22Rv1 (cell line): ENCODE data around the gene PIP4K2C.

ENCODE experiments used
- H3K27ac ChIP-seq: fragments of 450-650 bp; 2 replicates; pipeline ENCODE4 v1.5.1; 2017
- ZFX ChIP-seq: fragments of 450-650 bp; IDR thresholded peaks from 2 replicates; pipeline ENCODE4 v1.6.1; 2017; ENCODE audit warnings: antibody characterized with exemption, borderline replicate concordance
- TF ChIP-seq, protein P1 (sequence below): fragments of 450-650 bp; IDR thresholded peaks from 2 replicates; pipeline ENCODE4 v1.5.1; 2017; ENCODE audit warnings: mild to moderate bottlenecking

The PIP4K2C gene

GRCh38 chr12:57602544-57602943 lies 11.6 kb downstream of the PIP4K2C start:
- TF ChIP-seq, protein P1, sequence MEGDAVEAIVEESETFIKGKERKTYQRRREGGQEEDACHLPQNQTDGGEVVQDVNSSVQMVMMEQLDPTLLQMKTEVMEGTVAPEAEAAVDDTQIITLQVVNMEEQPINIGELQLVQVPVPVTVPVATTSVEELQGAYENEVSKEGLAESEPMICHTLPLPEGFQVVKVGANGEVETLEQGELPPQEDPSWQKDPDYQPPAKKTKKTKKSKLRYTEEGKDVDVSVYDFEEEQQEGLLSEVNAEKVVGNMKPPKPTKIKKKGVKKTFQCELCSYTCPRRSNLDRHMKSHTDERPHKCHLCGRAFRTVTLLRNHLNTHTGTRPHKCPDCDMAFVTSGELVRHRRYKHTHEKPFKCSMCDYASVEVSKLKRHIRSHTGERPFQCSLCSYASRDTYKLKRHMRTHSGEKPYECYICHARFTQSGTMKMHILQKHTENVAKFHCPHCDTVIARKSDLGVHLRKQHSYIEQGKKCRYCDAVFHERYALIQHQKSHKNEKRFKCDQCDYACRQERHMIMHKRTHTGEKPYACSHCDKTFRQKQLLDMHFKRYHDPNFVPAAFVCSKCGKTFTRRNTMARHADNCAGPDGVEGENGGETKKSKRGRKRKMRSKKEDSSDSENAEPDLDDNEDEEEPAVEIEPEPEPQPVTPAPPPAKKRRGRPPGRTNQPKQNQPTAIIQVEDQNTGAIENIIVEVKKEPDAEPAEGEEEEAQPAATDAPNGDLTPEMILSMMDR = no peak
- TF ChIP-seq ZFX = no peak
- no peak overlapping the region for H3K27ac ChIP-seq

DNA sequence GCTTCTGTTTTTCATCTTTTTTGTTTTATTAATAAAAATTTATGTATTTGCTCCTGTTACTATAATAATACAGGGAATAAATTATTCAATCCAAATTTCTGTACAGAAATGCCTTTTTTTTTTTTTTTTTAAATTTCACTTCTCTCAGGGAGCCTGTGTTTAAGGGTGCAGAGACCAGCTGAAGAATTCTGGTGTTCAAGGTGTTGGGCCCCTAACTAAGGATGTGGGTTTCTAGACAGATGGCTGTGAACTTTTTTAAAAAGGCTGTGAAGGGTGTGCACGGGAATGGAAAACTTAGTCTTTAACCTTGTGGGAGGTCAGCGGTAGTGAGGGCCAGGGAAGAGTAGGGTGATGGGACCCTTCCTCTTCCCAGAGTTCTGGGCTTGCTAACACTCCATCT lies 12.3 kb downstream of the PIP4K2C start:
- TF ChIP-seq, protein P1 = no peak
- TF ChIP-seq ZFX = no peak
- H3K27ac ChIP-seq = peak overlapping the region; percentile 17

GRCh38 chr12:57603815-57604453 lies 12.9 kb downstream of the PIP4K2C start:
- peak overlapping the region; percentile 17 for H3K27ac ChIP-seq
- no peak for TF ChIP-seq ZFX
- TF ChIP-seq, protein P1 = no peak

DNA sequence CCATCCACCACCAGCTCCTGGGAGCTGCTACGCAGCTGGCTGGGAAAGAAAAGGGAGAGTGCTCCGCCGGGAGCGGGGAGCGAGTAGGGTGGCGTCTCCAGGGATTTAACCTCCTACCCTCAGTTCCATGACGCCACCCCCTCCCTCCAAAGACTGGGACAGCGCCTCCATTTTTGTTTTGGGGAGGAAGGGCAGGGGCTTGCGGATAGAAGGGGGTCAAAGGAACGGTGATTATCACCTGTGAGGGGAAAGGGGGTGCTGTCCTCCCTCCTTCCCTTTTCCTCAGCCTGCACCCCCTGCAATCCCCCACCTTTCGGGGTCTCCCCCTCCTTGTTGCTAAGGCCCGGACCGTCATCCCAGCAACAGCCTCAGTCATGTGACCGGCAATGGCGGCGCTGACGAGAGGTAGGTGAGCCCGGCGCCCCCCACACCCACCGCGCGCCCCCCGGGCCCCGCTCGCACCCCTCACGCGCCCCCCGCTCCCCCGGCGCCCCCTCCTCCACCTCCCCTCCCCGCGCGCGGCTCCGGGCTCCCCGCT lies 13.5 kb downstream of the PIP4K2C start, which contains the start of gene DTX3:
Gene DTX3 (plus strand): TSS at position 371 of the 538 bp plus-strand sequence. CDS start 1,694 bp downstream, outside the sequence.
- peak within 1 kb of the TSS; percentile 17 for H3K27ac ChIP-seq
- TF ChIP-seq, protein P1 = no peak
- no peak for TF ChIP-seq ZFX

DNA sequence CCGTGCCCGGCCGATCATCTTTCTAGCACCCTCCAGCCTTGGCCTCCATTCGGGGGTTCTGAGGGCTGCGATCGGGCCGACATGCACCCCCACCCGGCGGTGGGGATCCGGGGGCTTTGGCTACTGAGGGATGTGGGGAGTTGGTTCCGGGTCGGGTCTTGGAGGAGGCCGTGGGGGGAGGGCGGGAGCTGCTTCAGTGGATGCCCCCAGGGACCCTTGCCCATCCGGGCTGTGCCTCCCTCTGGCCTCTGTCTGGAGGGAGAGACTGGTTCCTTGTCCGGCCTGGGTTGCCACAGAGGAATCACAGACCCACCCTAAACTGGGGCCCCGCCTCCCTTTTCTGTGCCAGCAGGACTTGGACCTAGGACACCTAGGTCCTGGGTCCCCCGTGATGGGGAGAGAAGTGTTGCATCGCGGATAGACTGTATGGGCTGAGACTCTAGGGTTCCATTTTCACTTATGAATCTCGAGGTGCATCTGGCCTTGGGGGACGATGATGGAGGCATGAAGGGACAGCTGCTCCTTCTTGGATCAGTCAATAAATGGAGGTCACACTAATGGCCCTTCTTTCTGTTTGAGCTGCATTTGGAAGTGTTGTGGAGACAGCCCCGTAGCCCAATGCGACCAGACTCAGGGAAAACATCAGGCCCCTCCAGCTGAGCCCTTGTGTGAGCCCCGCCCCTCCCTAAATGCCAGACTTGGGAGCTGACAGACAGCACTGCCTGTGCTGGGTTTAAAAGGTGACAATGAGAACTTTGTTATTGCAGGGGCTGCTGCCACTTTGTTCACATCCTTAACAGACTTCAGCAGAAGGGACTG lies 14.2 kb downstream of the PIP4K2C start:
- TF ChIP-seq ZFX = no peak
- TF ChIP-seq, protein P1 = no peak
- H3K27ac ChIP-seq = peak overlapping the region; percentile 17; the same call in 1 of the 2 replicates

GRCh38 chr12:57605811-57606311 lies 14.9 kb downstream of the PIP4K2C start:
- no peak for TF ChIP-seq ZFX
- TF ChIP-seq, protein P1 = no peak

DNA sequence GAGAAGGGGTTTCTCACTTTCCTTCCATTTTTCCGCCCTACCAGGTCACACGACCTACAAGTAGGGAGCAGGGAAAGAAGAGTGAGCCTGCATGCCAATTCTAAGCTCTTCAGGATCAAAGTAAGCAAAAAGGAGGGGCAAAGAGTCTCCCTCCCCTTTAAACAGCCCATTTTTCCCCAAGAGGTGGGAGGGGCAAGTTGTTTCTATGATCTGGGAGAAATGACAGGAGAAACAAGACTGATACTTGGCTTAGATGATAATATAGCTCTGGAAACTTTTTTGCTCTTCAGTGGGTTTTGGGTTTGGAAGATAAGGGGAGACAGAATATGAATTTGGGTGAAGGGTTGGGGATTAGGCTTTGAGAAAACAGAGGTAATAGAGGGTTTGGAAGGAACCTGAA lies 15.4 kb downstream of the PIP4K2C start:
- no peak overlapping the region for H3K27ac ChIP-seq
- TF ChIP-seq, protein P1 = no peak
- TF ChIP-seq ZFX = no peak

More at GRCh38 chr12:57605811-57606311, 14.9 kb downstream of the PIP4K2C start:
- H3K27ac ChIP-seq = no peak overlapping the region
